Common myeloid progenitor, CD34-positive (primary cell): ENCODE measurements around the gene SPHK1.
"Not testable (repeated sequence)": the region's sequence is repeated elsewhere in the genome, so short reads cannot be mapped to it uniquely, and the experiment has no call there.

Experiments
- CTCF ChIA-PET: fragments of 350-600 bp; sonication (Branson Sonifier 250); formaldehyde crosslinking; loops from one replicate; lab custom pipeline; 2021; ENCODE audit warnings: antibody characterized with exemption; lab: Charles Lee
- POLR2A ChIA-PET: fragments of 350-600 bp; sonication (Branson Sonifier 250); formaldehyde crosslinking; loops from one replicate; lab custom pipeline; 2021; ENCODE audit warnings: antibody characterized with exemption; lab: Charles Lee
- DNase-seq, 3 donors: peaks; one replicate each; pipeline versions ENCODE4 v3.0.0 to v3.0.0-alpha.2; 2013
- H3K27ac ChIP-seq, 2 experiments: 1 replicate in 1 of 2; 2 replicates in 1 of 2; pipeline ENCODE4 v1.7.0; 2013; ENCODE audit warnings: inconsistent platforms in 2 of 2, low read length in 2 of 2, mild to moderate bottlenecking in 2 of 2, low read depth in 1 of 2, moderate library complexity in 1 of 2; ENCODE audit not compliant: severe bottlenecking in 2 of 2, insufficient read depth in 1 of 2, poor library complexity in 1 of 2
- H3K27me3 ChIP-seq, 5 experiments: replicated peaks in 2 of 5; 1 replicate in 3 of 5; 2 replicates in 2 of 5; pipeline versions ENCODE4 v1.6.1 to v1.7.0; 2013; ENCODE audit warnings: low read length in 4 of 5, mild to moderate bottlenecking in 2 of 5, moderate library complexity in 2 of 5, inconsistent platforms in 1 of 5; ENCODE audit not compliant: insufficient read depth in 5 of 5, control insufficient read depth in 4 of 5
- H3K36me3 ChIP-seq, 4 experiments: 1 replicate in 2 of 4; 2 replicates in 2 of 4; pipeline versions ENCODE4 v1.6.1 to v1.7.0; 2013; ENCODE audit warnings: low read length in 3 of 4, control low read depth in 1 of 4, mild to moderate bottlenecking in 1 of 4; ENCODE audit not compliant: control insufficient read depth in 4 of 4, insufficient read depth in 4 of 4
- H3K4me1 ChIP-seq, 4 experiments: 1 replicate in 3 of 4; 2 replicates in 1 of 4; pipeline versions ENCODE4 v1.6.1 to v1.7.1; 2013; ENCODE audit warnings: low read length in 3 of 4, mild to moderate bottlenecking in 3 of 4, control low read depth in 1 of 4, inconsistent platforms in 1 of 4, moderate library complexity in 1 of 4; ENCODE audit not compliant: control insufficient read depth in 4 of 4, insufficient read depth in 4 of 4; ENCODE audit errors: control extremely low read depth in 1 of 4
- H3K4me3 ChIP-seq, 7 experiments: 1 replicate in 4 of 7; 2 replicates in 3 of 7; pipeline versions ENCODE4 v1.5.1 to v1.7.0; 2013; ENCODE audit warnings: mild to moderate bottlenecking in 7 of 7, low read length in 6 of 7, moderate library complexity in 6 of 7, inconsistent platforms in 2 of 7, low read depth in 2 of 7, control low read depth in 1 of 7; ENCODE audit not compliant: insufficient read depth in 4 of 7, control insufficient read depth in 1 of 7; ENCODE audit errors: extremely low read depth in 1 of 7
- H3K9me3 ChIP-seq, 5 experiments: 1 replicate in 4 of 5; 2 replicates in 1 of 5; pipeline versions ENCODE4 v1.6.1 to v1.7.1; 2013; ENCODE audit warnings: low read length in 4 of 5, mild to moderate bottlenecking in 2 of 5, inconsistent platforms in 1 of 5, low read depth in 1 of 5, moderate library complexity in 1 of 5; ENCODE audit not compliant: control insufficient read depth in 4 of 5, insufficient read depth in 2 of 5; ENCODE audit errors: control extremely low read depth in 1 of 5
- WGBS: methylation state at CpG from one replicate; pipeline ENCODE4 v1.1.5; 2013; ENCODE audit not compliant: insufficient coverage; 5-methylcytosine and 5-hydroxymethylcytosine counted together

The SPHK1 gene

DNA sequence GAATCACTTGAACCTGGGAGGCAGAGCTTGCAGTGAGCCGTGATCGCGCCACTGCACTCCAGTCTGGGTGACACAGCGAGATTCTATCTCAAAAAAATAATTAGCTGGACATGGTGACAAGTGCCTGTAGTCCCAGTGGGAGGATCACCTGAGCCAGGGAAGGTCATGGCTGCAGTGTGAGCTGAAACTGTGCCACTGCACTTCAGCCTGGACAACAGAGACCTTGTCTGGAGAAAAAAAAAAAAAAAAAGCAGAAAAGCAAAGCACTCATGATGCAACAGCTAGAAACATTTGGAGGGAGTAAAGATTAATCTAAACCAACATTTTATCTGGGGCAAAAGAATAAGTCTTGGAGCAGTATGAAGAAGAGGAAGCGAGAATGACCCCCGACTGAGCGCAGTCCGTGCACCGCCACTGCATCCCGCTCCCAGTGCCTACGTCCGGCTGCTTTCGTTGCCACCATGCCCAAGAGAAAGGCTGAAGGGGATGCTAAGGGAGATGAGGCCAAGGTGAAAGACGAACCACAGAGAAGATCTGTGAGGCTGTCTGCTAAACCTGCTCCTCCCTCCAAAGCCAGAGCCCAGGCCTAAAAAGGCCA is 38.9 kb upstream of the SPHK1 start:
- peaks cover 2 to 45% (median 27%) of the 10 kb centered on the region in 4 experiments for H3K36me3 ChIP-seq
- H3K9me3 ChIP-seq = no peaks in the 10 kb centered on the region
- no peak for DNase-seq
- H3K27ac ChIP-seq = no peak overlapping the region
- POLR2A ChIA-PET = no interaction called here
- no peaks in the 10 kb centered on the region for H3K4me1 ChIP-seq
- CTCF ChIA-PET = no interaction called here
- no peak overlapping the region for H3K4me3 ChIP-seq
- no peaks in the 10 kb centered on the region for H3K27me3 ChIP-seq
- 99% methylated on average over 11 of the region's 14 CpGs for WGBS

DNA sequence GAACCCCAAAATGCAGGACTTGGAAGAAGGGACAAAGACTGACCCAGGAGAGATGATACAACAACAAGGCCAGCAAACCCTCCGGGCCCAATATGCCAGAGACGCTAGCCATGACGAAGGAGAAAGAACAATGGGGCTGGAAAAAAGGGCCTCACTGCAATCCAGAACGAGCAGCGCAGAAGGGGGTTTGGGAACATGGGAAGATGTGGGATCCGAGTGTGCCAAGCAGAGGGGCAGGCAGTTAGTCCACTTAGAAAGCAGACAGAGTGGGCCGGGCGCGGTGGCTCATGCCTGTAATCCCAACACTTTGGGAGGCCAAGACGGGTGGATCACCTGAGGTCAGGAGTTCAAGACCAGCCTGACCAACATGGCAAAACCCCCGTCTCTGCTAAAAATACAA is 37.5 kb upstream of the SPHK1 start:
- H3K4me1 ChIP-seq, H3K4me3 ChIP-seq, CTCF ChIA-PET, H3K9me3 ChIP-seq, DNase-seq, H3K27me3 ChIP-seq, H3K27ac ChIP-seq: not testable (repeated sequence)
- H3K36me3 ChIP-seq = peaks cover 2 to 41% (median 24%) of the 10 kb centered on the region in 4 experiments
- POLR2A ChIA-PET = interaction anchor here (0.6 kb wide), 1 partner anchor 26 kb away, joined by 4 read pairs; no protein-coding TSS in a partner anchor
- 96% methylated on average over 8 of the region's 11 CpGs for WGBS

DNA sequence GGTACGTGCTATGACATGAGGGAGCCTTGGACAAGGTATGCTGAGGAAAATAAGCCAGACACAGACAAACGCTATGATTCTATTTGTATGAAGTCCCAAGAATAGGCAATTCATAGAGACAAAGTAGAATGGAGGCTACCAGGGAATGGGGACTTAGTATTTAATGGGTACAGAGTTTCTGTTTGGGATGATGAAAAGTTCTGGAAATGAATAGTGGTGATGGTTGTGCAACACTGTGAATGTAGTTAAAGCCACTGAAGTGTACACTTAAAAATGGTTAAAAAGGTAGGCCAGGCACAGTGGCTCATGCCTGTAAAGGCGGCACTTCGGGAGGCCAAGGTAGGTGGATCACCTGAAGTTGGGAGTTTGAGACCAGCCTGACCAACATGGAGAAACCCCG is 33.9 kb upstream of the SPHK1 start:
- POLR2A ChIA-PET = interaction anchor here (0.5 kb wide), 1 partner anchor 94 kb away, joined by 4 read pairs; no protein-coding TSS in a partner anchor
- no peaks in the 10 kb centered on the region for H3K9me3 ChIP-seq
- no peaks in the 10 kb centered on the region for H3K27me3 ChIP-seq
- 100% methylated on average over 5 of the region's 5 CpGs for WGBS
- peaks cover 2 to 20% (median 11%) of the 10 kb centered on the region in 4 experiments for H3K36me3 ChIP-seq
- DNase-seq = no peak
- no peak overlapping the region for H3K27ac ChIP-seq
- H3K4me1 ChIP-seq = peaks cover 0 to 21% (median 17%) of the 10 kb centered on the region in 4 experiments
- CTCF ChIA-PET = interaction anchor here (4.9 kb wide), 1 partner anchor 35 kb away, joined by 41 read pairs; the partner anchor contains the start of gene SPHK1
- H3K4me3 ChIP-seq = no peak overlapping the region

DNA sequence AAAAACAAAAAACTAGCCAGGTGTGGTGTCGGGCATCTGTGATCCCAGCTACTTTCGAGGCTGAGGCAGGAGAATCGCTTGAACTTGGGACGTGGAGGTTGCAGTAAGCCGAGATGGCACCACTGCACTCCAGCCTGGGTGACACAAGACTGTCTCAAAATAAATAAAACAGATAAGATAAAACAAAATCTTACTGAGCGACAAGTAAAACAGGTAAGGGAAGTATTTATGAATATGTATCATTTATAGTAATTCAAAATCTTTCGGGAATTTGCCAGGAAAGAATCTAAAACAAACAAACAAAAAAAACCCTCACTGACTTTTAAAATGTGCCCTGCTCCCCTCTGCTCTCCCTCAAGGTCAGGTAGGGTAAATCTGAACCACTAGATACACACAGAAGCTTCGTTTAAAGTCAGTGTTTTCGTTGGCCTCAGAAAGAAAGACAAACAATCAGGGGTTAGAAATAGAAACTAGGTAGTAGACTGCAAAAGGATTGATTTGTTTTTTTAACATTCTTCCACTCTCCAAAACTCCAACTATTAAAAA is 32.8 kb upstream of the SPHK1 start:
- DNase-seq = no peak
- no peaks in the 10 kb centered on the region for H3K27me3 ChIP-seq
- WGBS = no CpG with 5 or more reads among the region's 9 CpGs
- no peak overlapping the region for H3K27ac ChIP-seq
- CTCF ChIA-PET = interaction anchor here (0.6 to 5.5 kb wide), 6 partner anchors 12 to 624 kb away, joined by 3 to 41 read pairs (median 4); partner anchors contain the start of gene SPHK1
- H3K36me3 ChIP-seq = peaks cover 2 to 11% (median 6%) of the 10 kb centered on the region in 4 experiments
- H3K4me3 ChIP-seq = no peak overlapping the region
- peaks cover 0 to 21% (median 17%) of the 10 kb centered on the region in 4 experiments for H3K4me1 ChIP-seq
- H3K9me3 ChIP-seq = no peaks in the 10 kb centered on the region
- POLR2A ChIA-PET = no interaction called here

DNA sequence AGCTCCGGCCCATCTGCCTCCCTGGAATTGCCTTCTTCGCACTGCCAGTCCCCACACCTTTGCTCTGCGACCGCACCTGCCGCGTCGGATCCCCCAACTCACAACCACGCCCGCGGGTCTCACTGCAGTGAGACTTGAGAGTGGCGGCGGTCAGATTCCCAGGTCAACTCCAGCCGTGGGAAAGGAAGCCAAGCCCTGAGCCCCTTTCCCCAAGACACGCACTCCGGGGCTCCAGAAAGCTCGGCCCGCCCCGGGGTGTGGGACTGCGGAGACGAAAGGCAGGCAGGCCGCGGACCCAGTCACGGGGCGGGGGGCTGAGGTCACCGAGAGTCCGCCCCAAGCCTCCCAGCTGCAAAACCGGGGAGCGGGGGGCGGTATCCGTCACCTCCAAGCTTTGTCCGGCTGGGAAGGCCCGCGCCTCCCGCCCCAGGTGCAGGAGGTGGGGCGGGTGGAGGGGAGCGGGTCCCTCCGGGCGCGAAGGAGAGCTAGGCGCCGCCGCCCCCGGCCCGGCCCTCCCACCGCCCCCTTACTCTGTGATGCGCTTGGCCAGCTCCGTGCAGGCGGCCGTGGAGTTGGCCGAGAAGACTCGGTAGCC is 31.3 kb upstream of the SPHK1 start:
- 0% methylated on average over 39 of the region's 51 CpGs for WGBS
- H3K9me3 ChIP-seq = no peaks in the 10 kb centered on the region
- peak; percentile 6 to 48 (median 16) for DNase-seq
- ChIA-PET POLR2A (interaction anchor here (0.6 to 2.5 kb wide), 3 partner anchors 21 to 45 kb away, joined by 3 to 12 read pairs (median 4); no protein-coding TSS in a partner anchor), CTCF (interaction anchor here (0.9 to 5.5 kb wide), 10 partner anchors 10 to 50 kb away, joined by 3 to 41 read pairs (median 4); partner anchors contain the start of gene SPHK1)
- H3K27me3 ChIP-seq = no peaks in the 10 kb centered on the region
- peaks cover 0 to 21% (median 17%) of the 10 kb centered on the region in 4 experiments for H3K4me1 ChIP-seq
- H3K4me3 ChIP-seq = peak overlapping the region; percentile 73 to 91 (median 83)
- peaks cover 0 to under 1% (median 0%) of the 10 kb centered on the region in 4 experiments for H3K36me3 ChIP-seq
- H3K27ac ChIP-seq = peak overlapping the region in 1 of 2 experiments; percentile 34

DNA sequence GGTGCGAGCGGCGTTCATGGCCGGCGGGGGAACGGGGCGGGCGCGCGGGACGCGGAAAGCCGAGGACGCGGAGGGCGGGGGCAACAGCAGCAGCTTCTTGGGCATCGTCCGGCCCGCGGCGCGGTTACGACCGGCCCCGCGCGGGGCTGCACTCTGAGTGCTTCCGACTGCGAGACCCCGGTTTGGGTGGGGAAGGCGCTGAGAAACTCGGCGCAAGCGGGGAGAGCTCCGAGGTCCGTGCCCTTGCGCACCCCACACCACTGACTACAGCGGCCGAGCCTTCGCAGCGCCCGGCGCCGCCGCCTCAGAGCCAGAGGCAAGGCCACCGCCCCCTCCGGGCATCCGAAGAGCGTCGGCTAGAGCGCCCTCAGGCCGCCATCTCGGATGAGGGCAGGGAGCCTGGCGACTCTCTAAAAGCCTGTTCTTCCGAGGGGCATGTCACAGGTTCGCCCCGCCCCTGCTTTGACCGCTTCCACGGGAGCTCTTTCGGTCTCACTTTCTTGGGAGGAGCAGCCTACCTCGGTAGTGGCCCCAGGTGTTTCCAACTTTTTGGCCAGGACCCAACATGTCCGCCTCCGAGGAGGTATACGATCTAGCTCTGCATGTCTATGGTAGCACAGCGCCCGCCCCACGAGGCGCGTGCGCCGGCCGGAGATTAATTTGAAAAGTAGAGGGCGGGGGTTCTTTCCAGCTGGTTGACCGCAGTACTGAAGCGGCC is 30.7 kb upstream of the SPHK1 start, which contains the start of gene PRPSAP1:
Gene PRPSAP1 (minus strand): TSS at position 318 of the 718 bp plus-strand sequence. CDS start 213 bp downstream, at position 105.
- Histone ChIP-seq H3K27ac (peak within 1 kb of the TSS; percentile 97 to 99), H3K27me3 (no peaks in the 10 kb centered on the region), H3K9me3 (no peaks in the 10 kb centered on the region), H3K4me3 (peak within 1 kb of the TSS; percentile 73 to 91 (median 83)), H3K36me3 (no peaks in the 10 kb centered on the region), H3K4me1 (peaks cover 0 to 21% (median 17%) of the 10 kb centered on the region in 4 experiments)
- ChIA-PET CTCF (interaction anchor here (0.9 to 5.5 kb wide), 10 partner anchors 16 to 50 kb away, joined by 3 to 41 read pairs (median 4); partner anchors contain the start of gene SPHK1), POLR2A (interaction anchor here (0.6 to 2.5 kb wide), 4 partner anchors 22 to 44 kb away, joined by 3 to 12 read pairs (median 4); partner anchors contain the start of gene SPHK1)
- DNase-seq = peak; percentile 86 to 92 (median 91)
- 0% methylated on average over 75 of the region's 75 CpGs for WGBS
